ENCODE data around the gene DGKA. TPM values are rescaled to one million over a fixed set of nuclear protein-coding genes. Genes with fewer than 3 reads are reported as not detected.

Gene DGKA
- total and polyA plus RNA-seq, 2 of the 4 experiments (the other 2 are of a cell fraction), result 71.9 to 75.1 TPM

- H2BK15ac ChIP-seq (ENCODE audit: low read depth, low read length), result no peak overlapping the region; the same call in 2 of the 3 replicates
- ChIA-PET POLR2A (ENCODE audit: unreplicated experiment) (interaction anchor here (0.6 kb wide), 1 partner anchor 1526 kb away, joined by 6 read pairs; no protein-coding TSS in a partner anchor), CTCF (interaction anchor here (0.5 to 1.4 kb wide), 5 partner anchors 9 to 202 kb away, joined by 3 to 6 read pairs (median 5); partner anchors contain the start of genes DGKA and DNAJC14)
- H2AK9ac ChIP-seq (replicated peaks; ENCODE audit: low read depth, low read length, poor library complexity), result peak overlapping the region; percentile 88
- peak; percentile 98 for ATAC-seq (ENCODE audit: low read depth)
- no peak overlapping the region for H4K91ac ChIP-seq (ENCODE audit: insufficient read depth, low read depth, low read length)
- H4K8ac ChIP-seq (ENCODE audit: low read depth in 2 of 2, low read length in 2 of 2), result peak overlapping the region in 1 of 2 experiments; percentile 52; a peak in 2 of 4 replicates
- in situ Hi-C loops (cut with MboI; ENCODE audit: low sequenced_read_pairs), result loop anchor here (5.0 to 10.0 kb wide), 2 partner anchors 125 to 203 kb away; partner anchors contain the start of genes ORMDL2 and SARNP
- H3K27ac ChIP-seq (ENCODE audit: insufficient read depth, low read length), result no peak overlapping the region
- BruUV-seq (replicated peaks), result no TSS peak
- H3K18ac ChIP-seq (ENCODE audit: low read depth, low read length), result no peak overlapping the region
- peaks cover 35% of the 10 kb centered on the region for H3K36me3 ChIP-seq (ENCODE audit: control insufficient read depth, insufficient read depth, low read length)
- H2BK20ac ChIP-seq (ENCODE audit: low read depth, low read length), result 0 out of 2 replicates have a peak overlapping the region, but pooled peaks have one; percentile 19
- 28% methylated on average over 10 of the region's 18 CpGs; no CpG with 5 or more reads in 1 of the 2 experiments for WGBS, 2 experiments (ENCODE audit: extremely low coverage in 2 of 2, insufficient read length in 1 of 2)
- intact Hi-C loops (cut with micrococcal nuclease), result loop anchor here (1.0 kb wide), 1 partner anchor 202 kb away; no protein-coding TSS in a partner anchor
- no peaks in the 10 kb centered on the region for H4K20me1 ChIP-seq (ENCODE audit: insufficient read depth, low read length)
- peaks cover 4% of the 10 kb centered on the region for H3K4me1 ChIP-seq (ENCODE audit: control insufficient read depth, insufficient read depth, low read length)
- TF ChIP-seq BHLHE40 (IDR thresholded peaks at IDR 0.05; ENCODE audit: low read depth, low read length), result no peak
- no peak for TF ChIP-seq RFX5 (IDR thresholded peaks at IDR 0.05; ENCODE audit: low read depth, low read length)
- no peak for TF ChIP-seq MAFK (IDR thresholded peaks at IDR 0.05; ENCODE audit: low read depth, low read length)
- TF ChIP-seq RAD21 (IDR thresholded peaks at IDR 0.05; ENCODE audit: low read length), result peak; percentile 94
- TF ChIP-seq, protein P1, sequence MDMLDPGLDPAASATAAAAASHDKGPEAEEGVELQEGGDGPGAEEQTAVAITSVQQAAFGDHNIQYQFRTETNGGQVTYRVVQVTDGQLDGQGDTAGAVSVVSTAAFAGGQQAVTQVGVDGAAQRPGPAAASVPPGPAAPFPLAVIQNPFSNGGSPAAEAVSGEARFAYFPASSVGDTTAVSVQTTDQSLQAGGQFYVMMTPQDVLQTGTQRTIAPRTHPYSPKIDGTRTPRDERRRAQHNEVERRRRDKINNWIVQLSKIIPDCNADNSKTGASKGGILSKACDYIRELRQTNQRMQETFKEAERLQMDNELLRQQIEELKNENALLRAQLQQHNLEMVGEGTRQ (IDR thresholded peaks at IDR 0.05; ENCODE audit: low read depth, low read length), result no peak; the same call in 1 of the 2 replicates
- TF ChIP-seq CTCF (conservative IDR thresholded peaks at IDR 0.05; ENCODE audit: low read depth, low read length), result peak; percentile 90
- TF ChIP-seq POLR2A (IDR thresholded peaks at IDR 0.05; ENCODE audit: low read depth, low read length), result no peak
- TF ChIP-seq, protein P2, sequence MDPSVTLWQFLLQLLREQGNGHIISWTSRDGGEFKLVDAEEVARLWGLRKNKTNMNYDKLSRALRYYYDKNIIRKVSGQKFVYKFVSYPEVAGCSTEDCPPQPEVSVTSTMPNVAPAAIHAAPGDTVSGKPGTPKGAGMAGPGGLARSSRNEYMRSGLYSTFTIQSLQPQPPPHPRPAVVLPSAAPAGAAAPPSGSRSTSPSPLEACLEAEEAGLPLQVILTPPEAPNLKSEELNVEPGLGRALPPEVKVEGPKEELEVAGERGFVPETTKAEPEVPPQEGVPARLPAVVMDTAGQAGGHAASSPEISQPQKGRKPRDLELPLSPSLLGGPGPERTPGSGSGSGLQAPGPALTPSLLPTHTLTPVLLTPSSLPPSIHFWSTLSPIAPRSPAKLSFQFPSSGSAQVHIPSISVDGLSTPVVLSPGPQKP (IDR thresholded peaks at IDR 0.05; ENCODE audit: borderline replicate concordance, low read depth, low read length), result no peak
- no peak for TF ChIP-seq CEBPB (IDR thresholded peaks at IDR 0.05; ENCODE audit: low read depth, low read length)
- TF ChIP-seq MAZ (IDR thresholded peaks at IDR 0.05; ENCODE audit: borderline replicate concordance, low read depth, low read length), result peak; percentile 36; the same call in 1 of the 2 replicates
- peak; percentile 92 for TF ChIP-seq SMC3 (IDR thresholded peaks at IDR 0.05; ENCODE audit: low read depth, low read length)
- TF ChIP-seq MXI1 (IDR thresholded peaks at IDR 0.05; ENCODE audit: borderline replicate concordance, low read depth, low read length), result peak; percentile 81; the same call in 1 of the 2 replicates
- no peak for TF ChIP-seq RCOR1 (IDR thresholded peaks at IDR 0.05; ENCODE audit: insufficient replicate concordance, low read length)
- H2BK120ac ChIP-seq (ENCODE audit: low read depth, low read length), result no peak overlapping the region; the same call in 1 of the 2 replicates
- H3K4ac ChIP-seq (ENCODE audit: low read depth, low read length), result peak overlapping the region; percentile 60
- no peak overlapping the region for H3K14ac ChIP-seq (replicated peaks; ENCODE audit: low read depth, low read length)
- no peak overlapping the region; the same call in 1 of the 2 replicates for H3K4me2 ChIP-seq (ENCODE audit: low read depth, low read length)
- no peak overlapping the region for H3K56ac ChIP-seq (ENCODE audit: extremely low read depth, insufficient read depth, low read length)
- dilution Hi-C loops (cut with HindIII; ENCODE audit: low sequenced_read_pairs, unreplicated experiment), result no loop called here
- H3K27me3 ChIP-seq (ENCODE audit: control insufficient read depth, insufficient read depth, low read length), result no peaks in the 10 kb centered on the region
- H3K23ac ChIP-seq (ENCODE audit: low read depth, low read length), result 0 out of 2 replicates have a peak overlapping the region, but pooled peaks have one; percentile 16
- no peak overlapping the region for H3K9ac ChIP-seq (ENCODE audit: low read depth, low read length)
- peak overlapping the region; percentile 88 for H2AFZ ChIP-seq (replicated peaks; ENCODE audit: low read length, poor library complexity)
- peak; percentile 81 for DNase-seq
- no peak overlapping the region for H2BK5ac ChIP-seq (ENCODE audit: low read depth, low read length, poor library complexity, severe bottlenecking)
- no peaks in the 10 kb centered on the region for H3K9me3 ChIP-seq (ENCODE audit: control insufficient read depth, insufficient read depth, low read length)
- peaks cover 1 to 41% of the 10 kb centered on the region in 2 experiments; a peak in 3 of 4 replicates for H3K79me1 ChIP-seq (ENCODE audit: low read depth in 1 of 2, low read length in 2 of 2)
- H2AK5ac ChIP-seq (ENCODE audit: low read depth, low read length), result peak overlapping the region; percentile 84
- 0 out of 2 replicates have a peak overlapping the region, but pooled peaks have one; percentile 14 for H4K5ac ChIP-seq (ENCODE audit: low read depth, low read length)
- no peaks in the 10 kb centered on the region for H3K9me1 ChIP-seq (ENCODE audit: insufficient read depth, low read length)
- H3K4me3 ChIP-seq (ENCODE audit: insufficient read depth, low read depth, low read length), result no peak overlapping the region
Observed at GRCh38 chr12:55940065-55940732, 9.2 kb downstream of the DGKA start.

Data from IMR-90 (cell line).